GM21619 (cell line): Measurements from ENCODE around the gene PPP1CA.
"Not testable (repeated sequence)": the region's sequence is repeated elsewhere in the genome, so short reads cannot be mapped to it uniquely, and the experiment has no call there.

Experiments used
- ATAC-seq: cut with Tn5 transposase; IDR thresholded peaks from one replicate; pipeline ENCODE4 v1.9.1; 2021; ENCODE audit not compliant: unreplicated experiment

The PPP1CA gene

DNA sequence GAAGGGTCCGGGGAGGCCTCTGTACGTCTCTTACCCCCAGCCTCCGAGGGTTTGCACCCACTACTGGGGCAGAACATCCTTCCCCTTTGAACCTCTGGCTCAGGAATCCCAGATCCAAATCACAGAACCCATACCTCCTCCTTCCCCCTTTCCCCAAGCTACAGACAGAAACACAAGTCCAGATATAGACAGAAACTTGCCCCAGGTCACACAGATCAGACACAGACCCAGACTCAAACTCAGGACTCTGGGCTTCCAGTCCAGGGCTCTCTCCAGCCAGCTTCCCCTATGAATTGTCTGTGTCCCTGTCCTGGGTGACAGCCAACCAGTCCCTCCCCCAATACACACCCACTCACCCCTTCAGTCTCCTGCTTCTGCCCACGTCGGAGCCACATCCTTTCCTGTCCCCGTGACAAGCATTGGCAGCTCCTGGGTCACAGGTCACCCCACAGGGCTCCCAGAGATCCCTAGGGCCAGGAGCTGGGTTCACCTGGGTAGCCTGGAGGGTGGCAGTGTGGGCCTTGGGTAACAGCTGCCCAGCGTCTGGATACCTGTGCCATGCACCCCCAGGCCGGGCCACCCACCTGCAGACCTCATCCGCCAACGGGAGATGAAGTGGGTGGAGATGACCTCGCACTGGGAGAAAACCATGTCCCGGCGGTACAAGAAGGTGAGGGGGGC, 3.0 kb upstream of the PPP1CA start:
- ATAC-seq = no peak

DNA sequence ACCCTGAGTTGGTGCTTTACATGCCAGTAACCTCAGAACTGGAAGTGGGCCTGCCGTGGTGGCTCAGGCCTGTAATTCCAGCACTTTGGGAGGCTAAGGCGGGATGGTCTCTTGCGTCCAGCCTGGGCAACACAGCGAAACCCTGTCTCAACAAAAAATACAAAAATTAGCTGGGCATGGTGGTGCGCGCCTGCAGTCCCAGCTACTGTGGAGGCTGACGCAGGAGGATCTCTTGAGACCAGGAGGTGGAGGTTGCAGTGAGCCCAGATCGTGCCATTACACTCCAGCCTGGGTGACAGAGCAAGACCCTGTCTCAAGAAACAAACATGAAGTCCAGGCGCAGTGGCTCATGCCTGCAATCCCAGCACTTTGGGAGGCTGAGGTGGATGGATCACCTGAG, 1.4 kb upstream of the PPP1CA start:
- ATAC-seq = not testable (repeated sequence)

DNA sequence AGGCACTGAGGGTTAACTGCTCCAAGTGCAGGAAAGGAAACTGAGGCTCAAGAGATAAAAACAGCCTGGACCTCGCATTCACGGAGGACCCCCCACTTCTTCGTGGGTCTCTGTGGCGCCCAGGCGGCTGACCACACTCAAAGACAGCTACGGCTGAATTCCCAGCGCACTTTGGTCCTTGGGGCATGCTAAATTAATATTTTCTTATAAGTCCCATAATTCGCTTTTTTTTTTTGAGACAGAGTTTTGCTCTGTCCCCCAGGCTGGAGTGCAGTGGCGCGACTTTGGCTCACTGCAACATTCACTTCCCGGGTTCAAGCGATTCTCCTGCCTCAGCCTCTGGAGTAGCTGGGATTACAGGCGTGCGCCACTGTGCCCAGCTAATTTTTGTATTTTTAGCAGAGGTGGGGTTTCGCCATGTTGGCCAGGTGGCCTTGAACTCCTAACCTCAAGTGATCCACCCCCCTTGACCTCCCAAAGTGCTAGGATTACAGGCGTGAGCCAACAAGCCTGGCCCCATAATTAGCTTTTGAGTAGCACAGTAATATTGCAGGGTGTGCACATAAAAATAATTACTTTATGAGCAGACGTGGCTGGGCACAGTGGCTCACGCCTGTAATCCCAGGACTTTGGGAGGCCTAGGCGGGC, 658 bp upstream of the PPP1CA start:
- not testable (repeated sequence) for ATAC-seq

DNA sequence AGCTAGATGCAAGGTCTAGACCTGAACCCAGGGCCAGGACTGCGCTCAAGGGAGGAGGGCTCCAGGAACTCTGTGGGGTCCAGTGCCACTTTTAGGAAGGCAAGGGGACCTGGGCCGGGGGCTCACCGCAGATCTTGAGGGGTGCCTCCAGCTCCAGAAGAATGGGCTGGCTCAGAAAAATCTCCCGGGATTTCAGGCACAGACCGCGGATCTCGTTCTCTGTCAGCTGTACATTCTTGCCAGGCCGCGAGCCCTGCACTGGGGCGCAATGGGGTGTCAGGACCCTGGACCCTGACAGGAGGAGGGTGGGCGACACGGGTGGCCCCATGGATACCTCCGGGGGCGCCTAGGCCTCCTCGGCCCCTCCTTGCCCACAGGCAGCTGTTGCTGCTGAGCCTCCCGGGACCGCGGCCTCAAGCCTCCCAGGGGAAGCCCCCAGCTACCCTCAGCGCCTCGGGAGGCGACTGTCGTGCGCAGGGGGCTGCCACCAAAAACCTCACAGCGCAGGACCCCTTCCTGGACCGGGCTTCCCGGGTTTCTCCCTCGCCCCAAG, 640 bp downstream of the PPP1CA start:
- ATAC-seq = peak; percentile 12

DNA sequence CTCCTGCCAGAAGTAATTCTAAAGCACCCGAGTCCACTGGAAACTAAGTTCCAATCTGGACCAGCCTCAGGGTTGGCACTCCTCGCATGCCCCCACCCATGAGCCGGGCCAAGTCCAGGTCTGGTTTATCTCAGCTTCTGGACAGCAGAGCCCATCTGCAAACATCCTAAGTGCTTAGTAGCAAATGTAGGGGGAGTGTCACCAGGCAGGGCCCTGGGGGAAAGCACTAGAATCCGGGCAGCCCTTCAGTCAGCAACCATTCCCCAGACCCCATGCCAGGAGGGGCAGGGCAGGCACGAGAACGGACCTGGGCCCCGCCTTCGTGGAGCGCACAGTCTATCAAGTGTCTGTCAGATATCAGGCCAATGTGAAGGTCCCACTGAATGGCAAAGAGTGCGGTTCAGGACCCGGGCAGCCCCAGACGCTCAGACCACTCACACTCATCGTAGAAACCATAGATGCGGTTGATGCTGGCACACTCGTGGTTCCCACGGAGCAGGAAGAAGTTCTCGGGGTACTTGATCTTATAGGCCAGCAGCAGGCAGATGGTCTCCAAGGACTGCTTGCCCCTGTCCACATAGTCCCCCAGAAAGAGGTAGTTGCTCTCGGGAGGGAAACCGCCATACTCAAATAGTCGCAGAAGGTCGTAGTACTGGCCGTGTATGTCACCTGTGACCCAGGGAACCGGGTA, 1.3 kb downstream of the PPP1CA start:
- ATAC-seq = no peak

DNA sequence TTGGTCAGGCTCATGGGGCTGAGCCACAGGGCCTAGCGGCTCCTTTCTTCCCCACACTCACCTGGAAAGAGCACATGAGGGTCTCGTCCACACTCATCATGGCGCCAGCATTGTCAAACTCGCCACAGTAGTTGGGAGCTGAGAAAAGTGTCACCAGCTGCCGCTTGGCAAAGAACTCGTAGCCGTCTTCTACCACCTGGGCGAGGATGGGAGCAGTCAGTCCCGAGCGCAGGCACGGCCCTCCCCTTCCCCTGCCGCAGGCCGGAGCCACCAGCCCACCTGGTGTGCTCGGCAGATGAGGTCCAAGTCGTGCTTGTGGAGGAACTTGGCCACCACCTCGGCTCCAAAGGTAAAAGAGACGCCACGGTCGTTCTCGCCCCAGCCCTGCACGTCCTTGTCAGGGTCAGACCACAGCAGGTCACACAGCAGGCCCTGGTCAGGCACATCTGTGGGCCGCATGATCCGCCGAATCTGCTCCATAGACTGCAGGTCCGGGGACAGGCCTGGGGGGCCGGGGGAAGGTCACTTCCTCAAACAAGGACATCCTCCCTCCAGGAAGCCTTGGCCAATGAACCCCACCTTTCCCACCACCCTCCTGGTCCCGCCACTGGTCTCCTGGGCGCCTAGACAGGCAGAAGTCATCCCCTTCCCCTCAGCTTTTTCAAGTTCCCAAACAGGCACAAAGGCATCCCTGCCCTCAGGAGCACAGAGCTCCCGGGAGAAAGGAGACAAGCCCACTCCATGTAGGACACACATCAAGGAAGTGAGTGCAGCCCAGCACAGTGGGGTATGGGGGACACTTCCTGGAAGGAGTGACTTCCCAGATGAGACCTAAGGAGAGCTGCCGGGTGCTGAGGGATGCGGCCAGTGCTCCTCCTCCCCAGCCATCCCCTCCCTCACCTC, 2.7 kb downstream of the PPP1CA start:
- ATAC-seq = no peak

DNA sequence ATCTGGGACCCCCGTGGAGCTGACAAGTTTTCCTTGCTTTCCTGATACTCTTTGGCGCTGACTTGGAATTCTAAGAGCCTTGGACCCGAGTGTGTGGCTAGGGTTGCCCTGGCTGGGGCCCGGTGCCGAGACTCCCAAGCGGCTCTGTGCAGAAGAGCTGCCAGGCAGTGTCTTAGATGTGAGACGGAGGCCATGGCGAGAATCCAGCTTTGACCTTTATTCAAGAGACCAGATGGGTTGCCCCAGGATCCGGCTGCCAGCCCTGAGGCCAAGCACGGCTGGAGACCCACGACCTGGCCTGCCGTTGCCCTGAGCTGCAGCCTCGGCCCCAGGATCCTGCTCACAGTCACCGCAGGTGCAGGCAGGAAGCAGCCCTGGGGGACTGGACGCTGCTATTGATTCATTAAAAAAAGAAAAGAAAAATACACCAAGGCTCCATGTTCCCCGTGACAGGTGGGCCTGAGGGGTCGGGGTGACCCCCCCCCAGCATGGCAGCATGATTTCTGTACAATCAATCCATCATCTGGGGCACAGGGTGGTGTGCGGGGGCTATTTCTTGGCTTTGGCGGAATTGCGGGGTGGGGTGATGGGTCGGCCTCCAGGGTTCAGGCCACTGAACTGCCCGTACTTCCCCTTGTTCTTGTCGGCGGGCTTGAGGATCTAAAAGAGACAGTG, 3.5 kb downstream of the PPP1CA start:
- no peak for ATAC-seq

DNA sequence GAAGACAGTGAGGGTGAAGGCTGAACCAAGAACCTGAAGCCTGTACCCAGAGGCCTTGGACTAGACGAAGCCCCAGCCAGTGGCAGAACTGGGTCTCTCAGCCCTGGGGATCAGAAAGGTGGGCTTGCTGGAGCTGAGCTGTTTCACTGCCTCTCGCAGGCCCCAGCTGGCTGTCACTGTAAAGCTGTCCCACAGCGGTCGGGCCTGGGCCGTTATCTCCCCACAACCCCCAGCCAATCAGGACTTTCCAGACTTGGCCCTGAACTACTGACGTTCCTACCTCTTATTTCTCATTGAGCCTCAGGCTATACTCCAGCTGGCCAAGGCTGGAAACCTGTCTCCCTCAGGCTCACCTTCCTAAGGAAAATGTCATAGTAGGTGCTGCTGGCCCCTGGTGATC, 4.1 kb downstream of the PPP1CA start:
- ATAC-seq = no peak

DNA sequence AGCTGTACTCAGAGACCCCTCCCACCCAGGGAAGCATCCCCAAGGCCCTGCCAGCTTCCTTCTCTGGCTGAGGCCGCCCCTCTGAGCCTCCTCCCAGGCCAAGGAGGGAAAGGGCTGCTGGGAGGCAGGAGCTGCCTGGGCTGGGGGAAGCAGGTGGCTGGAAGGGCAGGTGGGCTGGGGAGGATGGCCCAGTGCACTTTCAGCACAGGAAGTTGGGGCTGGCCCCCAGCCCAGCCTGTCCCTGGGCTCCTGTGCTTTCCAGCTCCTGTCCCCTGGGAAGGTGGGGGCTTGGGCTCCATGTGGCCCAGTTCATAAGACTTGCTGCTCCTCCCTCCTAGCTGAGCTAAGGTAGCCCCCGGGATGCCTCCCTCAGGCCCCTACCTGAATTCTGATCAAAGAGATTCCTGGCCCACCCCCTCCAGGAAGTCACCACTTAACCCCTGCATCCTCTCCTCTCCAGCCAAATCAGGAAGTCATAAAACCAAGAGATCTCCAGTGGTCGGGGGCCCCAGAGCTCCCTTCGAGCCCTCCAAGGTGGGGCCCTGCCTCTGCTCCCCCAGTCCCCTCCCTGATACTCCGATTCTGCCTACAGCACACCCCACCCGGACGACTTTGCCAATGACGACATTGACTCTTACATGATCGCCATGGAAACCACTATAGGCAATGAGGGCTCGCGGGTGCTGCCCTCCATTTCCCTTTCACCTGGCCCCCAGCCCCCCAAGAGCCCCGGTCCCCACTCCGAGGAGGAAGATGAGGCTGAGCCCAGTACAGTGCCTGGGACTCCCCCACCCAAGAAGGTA, 4.9 kb downstream of the PPP1CA start:
- ATAC-seq = no peak

DNA sequence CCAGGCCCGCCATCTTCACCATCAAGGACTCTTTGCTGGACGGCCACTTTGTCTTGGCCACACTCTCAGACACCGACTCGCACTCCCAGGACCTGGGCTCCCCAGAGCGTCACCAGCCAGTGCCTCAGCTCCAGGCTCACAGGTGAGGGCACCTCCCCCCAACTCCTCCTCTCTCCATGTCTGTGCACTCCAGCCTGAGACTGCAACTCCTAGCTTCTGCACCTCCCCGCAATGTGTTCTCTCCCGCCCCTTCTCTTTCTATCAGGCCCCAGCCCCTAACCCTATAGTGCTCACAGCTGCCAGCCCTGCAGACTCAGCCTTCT, 5.4 kb downstream of the PPP1CA start:
- no peak for ATAC-seq

DNA sequence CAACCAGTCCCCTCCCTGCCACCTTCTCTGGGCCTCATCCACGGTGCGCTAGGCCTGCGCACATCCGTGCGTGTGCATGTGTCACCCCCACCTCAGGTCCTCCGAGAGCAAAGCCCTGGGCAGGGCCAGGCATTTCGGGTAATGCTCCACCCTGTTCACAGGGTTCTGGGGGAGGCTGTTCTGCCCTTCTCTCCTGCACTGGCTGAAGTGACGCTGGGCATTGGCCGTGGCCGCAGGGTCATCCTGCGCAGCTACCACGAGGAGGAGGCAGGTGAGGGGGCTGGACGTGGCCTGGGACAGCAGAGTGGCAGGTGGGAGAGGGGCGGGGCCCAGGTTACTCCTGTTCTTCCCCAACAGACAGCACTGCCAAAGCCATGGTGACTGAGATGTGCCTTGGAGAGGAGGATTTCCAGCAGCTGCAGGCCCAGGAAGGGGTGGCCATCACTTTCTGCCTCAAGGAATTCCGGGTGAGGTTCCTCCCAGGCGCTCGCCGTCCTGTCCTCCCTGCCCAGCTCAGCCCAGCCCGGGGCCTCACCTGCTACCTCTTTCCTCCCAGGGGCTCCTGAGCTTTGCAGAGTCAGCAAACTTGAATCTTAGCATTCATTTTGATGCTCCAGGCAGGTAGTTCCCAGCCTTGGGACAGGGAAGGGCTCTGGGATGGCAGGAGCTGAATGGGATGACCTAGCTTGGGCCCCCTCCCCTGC, 6.0 kb downstream of the PPP1CA start:
- no peak for ATAC-seq

DNA sequence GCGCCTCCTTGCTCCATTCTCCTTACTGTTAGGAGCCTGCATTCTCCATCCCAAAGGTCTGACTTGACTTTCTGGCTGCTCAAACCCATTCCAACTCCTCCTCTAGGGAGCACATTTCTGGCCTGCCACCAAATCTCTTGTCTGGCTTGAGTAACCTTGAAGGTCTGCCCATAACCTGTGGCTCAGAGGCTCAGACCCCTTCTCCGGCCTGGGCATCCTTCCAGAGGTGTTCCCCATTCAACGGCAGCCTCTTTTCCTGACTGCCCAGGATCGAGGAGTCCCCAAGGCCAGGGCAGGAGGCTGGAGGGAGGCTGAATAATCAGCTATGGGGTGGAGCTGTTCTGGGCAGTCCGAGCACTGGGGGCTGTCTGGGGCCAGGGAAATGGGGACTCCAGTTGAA, 7.7 kb downstream of the PPP1CA start:
- ATAC-seq = no peak

DNA sequence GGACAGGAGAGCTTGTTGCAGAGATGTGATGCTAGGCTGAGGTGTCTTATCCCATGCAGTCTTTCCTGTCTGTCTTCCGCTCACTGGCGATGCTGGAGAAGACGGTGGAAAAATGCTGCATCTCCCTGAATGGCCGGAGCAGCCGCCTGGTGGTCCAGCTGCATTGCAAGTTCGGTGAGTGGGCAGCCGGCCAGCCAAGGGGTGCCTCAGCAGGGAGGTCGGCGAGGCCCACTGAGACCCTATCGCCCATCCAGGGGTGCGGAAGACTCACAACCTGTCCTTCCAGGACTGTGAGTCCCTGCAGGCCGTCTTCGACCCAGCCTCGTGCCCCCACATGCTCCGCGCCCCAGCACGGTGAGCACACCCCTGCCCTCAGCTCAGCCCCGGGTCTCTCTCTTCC, 8.2 kb downstream of the PPP1CA start:
- no peak for ATAC-seq

DNA sequence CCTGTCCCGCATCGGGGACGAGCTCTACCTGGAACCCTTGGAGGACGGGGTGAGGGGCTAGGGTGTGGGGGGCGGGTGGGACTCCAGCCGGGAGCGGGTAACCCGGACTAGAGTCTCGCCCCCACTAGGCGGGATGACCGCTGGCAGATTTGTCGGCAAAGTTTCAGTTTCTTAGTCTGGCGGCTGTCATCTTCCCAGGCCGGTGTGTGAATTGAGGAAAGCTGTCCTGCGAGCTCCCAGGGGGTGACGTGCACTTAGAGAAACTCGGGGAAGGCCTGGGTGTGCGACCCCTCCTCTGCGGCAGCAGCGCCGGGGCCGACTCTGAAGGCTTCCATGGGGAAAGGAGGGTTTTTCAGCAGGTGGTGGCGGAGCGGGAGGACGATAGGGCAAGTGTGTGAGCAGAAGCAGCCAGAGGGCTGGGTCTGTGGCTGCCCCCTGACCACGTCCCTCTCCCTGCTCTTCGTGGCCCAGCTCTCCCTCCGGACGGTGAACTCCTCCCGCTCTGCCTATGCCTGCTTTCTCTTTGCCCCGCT, 9.4 kb downstream of the PPP1CA start:
- ATAC-seq = peak; percentile 14

DNA sequence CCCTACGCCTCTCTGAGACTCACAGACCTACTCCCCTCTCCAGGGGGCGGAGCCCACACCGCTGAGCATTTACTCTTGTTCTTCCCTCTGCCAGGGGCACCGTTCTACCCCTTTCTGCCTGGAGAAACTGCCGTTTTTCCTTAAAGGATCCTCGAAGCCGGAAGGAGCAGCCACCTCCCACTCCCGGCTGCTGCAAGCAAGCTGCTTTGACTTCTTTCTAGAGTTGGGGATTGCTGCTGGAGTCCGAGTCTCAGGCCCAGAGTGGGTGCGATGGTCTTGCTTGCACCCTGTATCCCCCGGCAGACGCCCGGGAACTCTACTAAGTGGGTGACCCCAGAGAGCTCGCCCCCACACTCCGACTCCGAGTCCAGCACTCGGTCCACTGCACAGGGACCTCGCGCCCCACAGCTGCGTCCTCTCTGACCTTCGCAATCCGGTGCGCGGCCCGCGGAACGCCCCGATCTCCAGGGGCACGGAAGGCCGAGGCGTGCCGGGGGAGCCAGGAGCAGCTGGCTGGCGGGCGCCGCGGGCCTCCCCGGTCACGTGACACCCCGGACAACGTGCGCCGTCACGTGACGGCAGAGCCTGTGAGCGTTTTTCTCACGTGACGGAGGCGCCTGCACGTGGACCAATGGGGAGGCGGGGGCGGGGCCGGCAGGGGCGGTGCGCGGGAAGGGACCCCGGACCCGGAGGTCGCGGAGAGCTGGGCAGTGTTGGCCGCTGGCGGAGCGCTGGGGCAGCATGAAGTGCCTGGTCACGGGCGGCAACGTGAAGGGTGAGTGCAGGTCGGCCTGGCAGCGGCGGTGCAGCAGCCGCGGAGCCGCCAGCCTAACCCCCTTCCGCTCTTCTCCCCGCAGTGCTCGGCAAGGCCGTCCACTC, 10.1 kb downstream of the PPP1CA start, which contains the start of gene RAD9A:
RAD9A (plus strand) TSS at position 683 of the 879 bp plus-strand sequence; CDS start at position 742, 59 bp downstream.
- ATAC-seq = peak; percentile 48

DNA sequence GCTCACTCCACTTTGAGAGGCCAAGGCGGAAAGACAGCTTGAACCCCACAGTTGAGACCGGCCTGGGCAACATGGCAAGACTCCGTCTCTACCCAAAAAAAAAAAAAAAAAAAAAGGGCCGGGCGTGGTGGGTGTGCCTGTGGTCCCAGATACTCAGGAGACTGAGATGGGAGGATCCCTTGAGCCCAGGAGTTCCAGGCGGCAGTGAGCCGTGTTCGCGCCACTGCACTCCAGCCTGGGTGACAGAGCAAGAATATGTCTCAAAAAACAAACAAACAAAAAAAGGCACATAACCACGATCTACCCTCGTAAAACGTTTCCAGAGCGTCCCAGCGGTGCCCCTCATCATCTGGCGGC, 10.7 kb downstream of the PPP1CA start:
- no peak for ATAC-seq

DNA sequence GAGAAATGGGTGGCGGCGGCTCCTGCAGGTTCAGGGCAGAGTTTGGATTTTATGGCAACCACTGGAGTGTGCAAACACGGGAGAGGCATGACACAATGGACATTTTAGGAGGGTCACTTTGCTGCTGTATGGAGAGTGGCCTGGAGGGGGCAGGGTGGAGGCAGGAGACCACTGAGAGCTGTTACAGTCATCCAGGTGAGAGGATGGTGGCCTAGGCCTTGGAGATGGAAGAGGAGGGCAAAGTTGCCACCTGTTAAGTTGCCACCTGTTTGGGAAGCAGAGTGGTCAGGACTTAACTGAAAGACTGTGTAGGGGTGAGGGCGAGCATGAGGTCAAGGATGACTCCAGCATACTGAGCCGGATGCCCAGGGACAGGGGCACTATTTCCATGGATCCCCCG, 12.2 kb downstream of the PPP1CA start:
- no peak for ATAC-seq

DNA sequence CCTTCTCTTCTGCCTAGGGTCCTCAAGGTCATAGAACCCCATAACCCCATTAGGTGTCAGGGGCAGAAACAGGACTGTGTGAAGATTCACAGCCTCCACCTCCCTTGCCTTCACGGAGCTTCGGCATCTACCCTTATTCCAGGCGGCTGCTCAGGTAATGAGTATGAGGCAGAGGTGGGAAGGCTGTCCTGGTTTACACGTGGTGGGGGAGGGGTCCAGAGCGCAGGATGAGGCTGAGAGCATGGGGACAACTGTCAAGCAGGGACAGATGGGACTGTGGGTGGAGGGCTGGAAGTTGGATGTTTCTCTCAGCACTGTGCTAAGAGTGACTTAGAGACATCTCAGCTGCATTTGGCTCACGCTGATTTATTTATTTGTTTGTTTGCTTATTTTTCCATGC, 14.1 kb downstream of the PPP1CA start:
- ATAC-seq = no peak
